Osteoblast (primary cell): ENCODE measurements around the gene SLC48A1. TPM values are rescaled to one million over a fixed set of nuclear protein-coding genes. Genes with fewer than 3 reads are reported as not detected.

ENCODE experiments used
- DNase-seq: peaks from one replicate; pipeline ENCODE4 v3.0.0; 2011; ENCODE audit warnings: low spot score, mixed read lengths; ENCODE audit not compliant: insufficient read length; ENCODE audit errors: missing footprints
- H2AFZ ChIP-seq: 2 replicates; pipeline ENCODE4 v1.6.0; 2011; ENCODE audit warnings: mild to moderate bottlenecking, low read length
- H3K27ac ChIP-seq: 2 replicates; pipeline ENCODE4 v1.5.1; 2011; ENCODE audit warnings: mild to moderate bottlenecking, low read depth, low read length, moderate library complexity
- H3K27me3 ChIP-seq: 2 replicates; pipeline ENCODE4 v1.6.0; 2012; ENCODE audit warnings: mild to moderate bottlenecking, control low read depth, inconsistent platforms, low read length, moderate library complexity; ENCODE audit not compliant: insufficient read depth
- H3K36me3 ChIP-seq: 2 replicates; pipeline ENCODE4 v1.5.1; 2011; ENCODE audit warnings: mild to moderate bottlenecking, low read length, control low read depth, moderate library complexity; ENCODE audit not compliant: insufficient read depth
- H3K4me1 ChIP-seq: 2 replicates; pipeline ENCODE4 v1.5.1; 2011; ENCODE audit warnings: mild to moderate bottlenecking, low read length, control low read depth, moderate library complexity; ENCODE audit not compliant: insufficient read depth
- H3K4me2 ChIP-seq: 2 replicates; pipeline ENCODE4 v1.6.0; 2011; ENCODE audit warnings: mild to moderate bottlenecking, low read length; ENCODE audit not compliant: insufficient read depth
- H3K4me3 ChIP-seq: fragments of 200-600 bp; sonication (generic); 3 replicates; pipeline ENCODE4 v1.5.1; 2012; ENCODE audit warnings: mild to moderate bottlenecking, low read length, inconsistent platforms; ENCODE audit not compliant: insufficient read depth
- H3K79me2 ChIP-seq: 2 replicates; pipeline ENCODE4 v1.6.0; 2012; ENCODE audit warnings: mild to moderate bottlenecking, low read length, control low read depth, inconsistent platforms; ENCODE audit not compliant: insufficient read depth
- H3K9me3 ChIP-seq: 2 replicates; pipeline ENCODE4 v1.5.1; 2011; ENCODE audit warnings: low read depth, low read length, control low read depth
- H4K20me1 ChIP-seq: 2 replicates; pipeline ENCODE4 v1.6.0; 2012; ENCODE audit warnings: mild to moderate bottlenecking, low read length, control low read depth; ENCODE audit not compliant: insufficient read depth
- total RNA-seq: library from RNA; depleted of rRNA; stranded (reverse); fragments of >200 nt; gene quantifications from 2 replicates; pipeline ENCODE4 v1.2.3, GENCODE V29; 2012
- TF ChIP-seq, protein P1 (sequence below): IDR thresholded peaks from 2 replicates; pipeline ENCODE4 v1.5.1; 2011; ENCODE audit warnings: mild to moderate bottlenecking, low read depth, low read length, moderate library complexity; ENCODE audit errors: extremely low read depth

Gene SLC48A1
- total RNA-seq, 1 donor, result 19.2 TPM

DNA sequence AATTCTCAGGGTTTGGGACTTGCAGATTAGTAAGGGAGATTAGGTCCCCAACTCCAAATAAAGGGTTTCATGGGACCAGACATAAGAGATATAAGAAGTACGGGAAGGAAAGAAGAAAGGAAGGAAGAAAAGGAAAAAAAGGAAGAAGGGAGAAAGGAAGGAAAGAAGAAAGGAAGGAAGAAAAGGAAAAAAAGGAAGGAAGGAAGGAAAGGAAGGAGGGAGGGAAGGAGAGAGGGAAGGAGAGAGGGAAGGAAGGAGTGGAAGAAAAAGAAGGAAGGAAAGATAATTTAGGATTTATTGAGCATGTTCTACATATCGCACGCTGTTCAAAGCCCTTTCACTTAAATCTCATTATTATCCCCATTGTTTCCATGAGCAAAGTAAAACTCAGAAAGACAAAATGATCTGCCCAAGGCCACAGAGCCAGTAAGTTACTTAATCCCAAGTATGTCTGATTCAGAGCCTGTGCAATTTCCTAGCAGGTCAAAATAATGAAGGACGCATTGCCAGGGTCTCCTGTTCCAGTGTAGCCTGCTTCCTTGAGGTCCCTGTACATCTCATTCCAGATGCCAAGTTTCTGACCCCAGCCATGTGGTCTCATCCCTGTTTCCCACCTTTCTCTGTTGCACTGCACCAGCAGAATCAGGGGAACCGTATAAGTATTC is 50.5 kb downstream of the SLC48A1 start:
- H3K9me3 ChIP-seq, result no peaks in the 10 kb centered on the region
- H3K4me2 ChIP-seq, result no peak overlapping the region
- peaks cover 13% of the 10 kb centered on the region for H3K79me2 ChIP-seq
- no peak overlapping the region for H3K27ac ChIP-seq
- no peaks in the 10 kb centered on the region for H3K36me3 ChIP-seq
- H3K4me1 ChIP-seq, result peaks cover 31% of the 10 kb centered on the region
- peaks cover 4% of the 10 kb centered on the region for H4K20me1 ChIP-seq
- peak; percentile 71 for DNase-seq
- TF ChIP-seq, protein P1, sequence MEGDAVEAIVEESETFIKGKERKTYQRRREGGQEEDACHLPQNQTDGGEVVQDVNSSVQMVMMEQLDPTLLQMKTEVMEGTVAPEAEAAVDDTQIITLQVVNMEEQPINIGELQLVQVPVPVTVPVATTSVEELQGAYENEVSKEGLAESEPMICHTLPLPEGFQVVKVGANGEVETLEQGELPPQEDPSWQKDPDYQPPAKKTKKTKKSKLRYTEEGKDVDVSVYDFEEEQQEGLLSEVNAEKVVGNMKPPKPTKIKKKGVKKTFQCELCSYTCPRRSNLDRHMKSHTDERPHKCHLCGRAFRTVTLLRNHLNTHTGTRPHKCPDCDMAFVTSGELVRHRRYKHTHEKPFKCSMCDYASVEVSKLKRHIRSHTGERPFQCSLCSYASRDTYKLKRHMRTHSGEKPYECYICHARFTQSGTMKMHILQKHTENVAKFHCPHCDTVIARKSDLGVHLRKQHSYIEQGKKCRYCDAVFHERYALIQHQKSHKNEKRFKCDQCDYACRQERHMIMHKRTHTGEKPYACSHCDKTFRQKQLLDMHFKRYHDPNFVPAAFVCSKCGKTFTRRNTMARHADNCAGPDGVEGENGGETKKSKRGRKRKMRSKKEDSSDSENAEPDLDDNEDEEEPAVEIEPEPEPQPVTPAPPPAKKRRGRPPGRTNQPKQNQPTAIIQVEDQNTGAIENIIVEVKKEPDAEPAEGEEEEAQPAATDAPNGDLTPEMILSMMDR, result no peak
- H3K27me3 ChIP-seq, result no peaks in the 10 kb centered on the region
- H2AFZ ChIP-seq, result no peak overlapping the region
- no peak overlapping the region for H3K4me3 ChIP-seq

DNA sequence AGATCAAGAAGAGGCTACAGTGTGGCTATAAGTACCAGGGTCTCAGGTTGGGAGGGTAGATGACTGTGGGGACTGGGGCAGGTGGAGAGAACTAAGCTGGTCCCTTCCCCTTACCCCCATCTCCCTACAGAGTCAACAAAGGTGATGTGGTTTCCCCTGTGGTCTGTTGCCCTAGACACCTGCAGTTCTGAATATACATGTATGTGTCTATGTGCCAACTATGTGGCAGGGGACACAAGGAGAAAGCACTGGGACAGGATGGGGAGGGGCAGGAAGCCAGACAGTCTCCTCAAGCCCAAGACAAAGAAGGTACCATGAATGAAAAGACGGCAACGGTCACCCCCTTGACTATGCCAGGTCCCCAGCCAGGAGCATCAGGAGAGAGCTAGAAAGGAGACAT is 51.2 kb downstream of the SLC48A1 start:
- no peak overlapping the region for H3K4me3 ChIP-seq

GRCh38 chr12:47824635-47825034 is 51.6 kb downstream of the SLC48A1 start:
- no peaks in the 10 kb centered on the region for H4K20me1 ChIP-seq
- no peaks in the 10 kb centered on the region for H3K27me3 ChIP-seq
- H3K9me3 ChIP-seq, result no peaks in the 10 kb centered on the region
- H3K36me3 ChIP-seq, result no peaks in the 10 kb centered on the region
- H3K4me2 ChIP-seq, result no peak overlapping the region
- TF ChIP-seq, protein P1, result no peak
- H3K79me2 ChIP-seq, result peaks cover 5% of the 10 kb centered on the region
- H3K4me1 ChIP-seq, result peaks cover 35% of the 10 kb centered on the region
- H2AFZ ChIP-seq, result no peak overlapping the region
- no peak overlapping the region for H3K4me3 ChIP-seq
- no peak overlapping the region for H3K27ac ChIP-seq
- DNase-seq, result no peak

More for the DNA sequence above, 51.2 kb downstream of the SLC48A1 start:
- Histone ChIP-seq H3K79me2 (peaks cover 7% of the 10 kb centered on the region), H3K36me3 (no peaks in the 10 kb centered on the region), H3K9me3 (no peaks in the 10 kb centered on the region), H4K20me1 (no peaks in the 10 kb centered on the region), H2AFZ (no peak overlapping the region), H3K27ac (no peak overlapping the region), H3K4me2 (no peak overlapping the region), H3K4me1 (peaks cover 32% of the 10 kb centered on the region), H3K27me3 (no peaks in the 10 kb centered on the region)
- no peak for DNase-seq
- TF ChIP-seq, protein P1, result no peak

- no peak overlapping the region for H3K27ac ChIP-seq
- peaks cover 35% of the 10 kb centered on the region for H3K4me1 ChIP-seq
- DNase-seq, result peak; percentile 44
- H3K9me3 ChIP-seq, result no peaks in the 10 kb centered on the region
- peaks cover 2% of the 10 kb centered on the region for H3K79me2 ChIP-seq
- H3K4me2 ChIP-seq, result no peak overlapping the region
- H3K27me3 ChIP-seq, result no peaks in the 10 kb centered on the region
- H2AFZ ChIP-seq, result no peak overlapping the region
- H3K36me3 ChIP-seq, result no peaks in the 10 kb centered on the region
- TF ChIP-seq, protein P1, result no peak
- H3K4me3 ChIP-seq, result no peak overlapping the region
- no peaks in the 10 kb centered on the region for H4K20me1 ChIP-seq
These were observed 52.2 kb downstream of the SLC48A1 start for GRCh38 chr12:47825173-47825639.
